GM12875 (cell line): Measurements from ENCODE around the gene CDH4.

Experiments used
- H3K4me3 ChIP-seq: one replicate; pipeline ENCODE4 v1.5.1; 2011; ENCODE audit warnings: low read depth, low read length, control low read depth
- TF ChIP-seq, protein P1 (sequence below): IDR thresholded peaks from 2 replicates; pipeline ENCODE4 v1.5.1; 2011; ENCODE audit warnings: low read depth, mild to moderate bottlenecking, control low read depth, inconsistent platforms, low read length, moderate library complexity, borderline replicate concordance; ENCODE audit not compliant: insufficient read depth

The CDH4 gene

DNA sequence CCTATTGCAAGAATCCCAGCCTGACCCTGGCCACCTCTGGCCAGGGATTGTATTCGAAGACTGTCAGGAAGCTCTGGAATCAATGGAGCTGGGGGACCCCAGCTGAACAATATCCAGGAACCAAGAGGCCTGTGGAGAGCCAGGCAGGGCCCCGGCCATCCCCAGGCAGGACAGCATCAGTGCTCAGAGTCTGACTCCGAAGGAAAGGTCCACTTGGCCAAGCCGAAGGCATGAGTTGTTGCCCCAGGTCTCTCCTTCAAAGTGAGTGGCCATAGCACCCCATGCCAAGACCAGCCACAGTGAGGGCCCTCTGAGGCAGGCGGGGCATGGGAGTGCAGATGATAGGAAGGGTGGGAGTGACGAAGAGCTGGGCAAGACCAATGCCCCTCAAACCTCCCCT, 193.1 kb downstream of the CDH4 start:
- H3K4me3 ChIP-seq = no peak overlapping the region
- TF ChIP-seq, protein P1, sequence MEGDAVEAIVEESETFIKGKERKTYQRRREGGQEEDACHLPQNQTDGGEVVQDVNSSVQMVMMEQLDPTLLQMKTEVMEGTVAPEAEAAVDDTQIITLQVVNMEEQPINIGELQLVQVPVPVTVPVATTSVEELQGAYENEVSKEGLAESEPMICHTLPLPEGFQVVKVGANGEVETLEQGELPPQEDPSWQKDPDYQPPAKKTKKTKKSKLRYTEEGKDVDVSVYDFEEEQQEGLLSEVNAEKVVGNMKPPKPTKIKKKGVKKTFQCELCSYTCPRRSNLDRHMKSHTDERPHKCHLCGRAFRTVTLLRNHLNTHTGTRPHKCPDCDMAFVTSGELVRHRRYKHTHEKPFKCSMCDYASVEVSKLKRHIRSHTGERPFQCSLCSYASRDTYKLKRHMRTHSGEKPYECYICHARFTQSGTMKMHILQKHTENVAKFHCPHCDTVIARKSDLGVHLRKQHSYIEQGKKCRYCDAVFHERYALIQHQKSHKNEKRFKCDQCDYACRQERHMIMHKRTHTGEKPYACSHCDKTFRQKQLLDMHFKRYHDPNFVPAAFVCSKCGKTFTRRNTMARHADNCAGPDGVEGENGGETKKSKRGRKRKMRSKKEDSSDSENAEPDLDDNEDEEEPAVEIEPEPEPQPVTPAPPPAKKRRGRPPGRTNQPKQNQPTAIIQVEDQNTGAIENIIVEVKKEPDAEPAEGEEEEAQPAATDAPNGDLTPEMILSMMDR = no peak

DNA sequence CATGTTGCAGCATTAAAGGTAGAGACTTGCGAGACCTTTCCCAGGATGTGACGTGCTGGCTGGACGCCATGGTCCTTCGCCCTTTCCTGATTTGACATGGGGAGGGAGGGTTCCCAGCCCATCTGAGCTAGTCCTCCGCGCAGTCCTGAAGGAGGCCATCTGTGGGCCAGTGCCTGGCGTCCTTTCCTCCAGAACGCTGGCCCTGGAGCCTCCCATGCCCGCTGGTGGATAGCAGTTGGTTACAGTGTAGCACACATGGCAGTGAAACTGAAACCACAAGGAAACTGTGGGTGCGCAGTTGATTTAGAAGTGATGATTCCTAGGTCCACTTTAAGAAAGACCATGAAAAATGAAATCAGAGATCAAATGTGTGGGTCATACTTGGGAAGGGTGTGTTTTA, 193.7 kb downstream of the CDH4 start:
- TF ChIP-seq, protein P1 = no peak
- no peak overlapping the region for H3K4me3 ChIP-seq

DNA sequence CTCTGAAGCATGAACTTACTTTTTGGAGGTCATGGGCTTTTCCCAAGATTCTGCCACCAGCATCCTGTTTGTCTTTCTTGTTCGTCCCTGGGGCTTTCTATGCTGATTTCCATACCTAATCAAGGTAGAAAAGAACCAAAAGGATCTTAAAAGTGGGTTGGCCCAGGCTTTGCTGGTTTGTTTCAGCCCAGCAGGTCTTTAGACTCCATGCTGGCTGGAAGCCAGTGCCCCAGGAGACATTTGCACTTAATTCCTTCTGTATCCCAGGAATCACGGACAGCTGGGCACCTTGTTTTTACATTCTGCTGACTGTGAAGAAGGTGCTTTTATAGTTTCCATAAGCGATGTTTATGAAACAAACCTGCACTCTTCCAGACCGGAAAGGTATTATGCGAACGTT, 195.9 kb downstream of the CDH4 start:
- H3K4me3 ChIP-seq = no peak overlapping the region

DNA sequence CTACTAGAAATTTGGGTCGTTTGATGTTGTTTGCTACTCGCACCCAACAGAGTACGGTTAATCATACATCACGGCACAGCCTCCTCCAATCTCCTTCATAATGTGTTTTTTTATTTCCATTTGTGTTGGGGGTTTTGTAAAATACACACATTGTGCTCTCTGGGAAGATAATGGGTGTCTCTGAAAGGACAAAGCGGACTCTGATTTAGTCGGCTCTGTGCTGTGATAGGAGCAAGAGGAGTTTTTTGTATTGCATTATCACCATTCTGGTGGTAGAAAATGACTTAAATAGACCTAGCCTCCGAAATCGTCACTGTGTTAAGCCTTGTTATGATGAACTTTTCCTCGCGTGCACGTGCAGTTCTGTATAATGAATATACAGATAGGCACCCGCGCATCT, 196.3 kb downstream of the CDH4 start:
- TF ChIP-seq, protein P1 = no peak
- H3K4me3 ChIP-seq = no peak overlapping the region

More for the DNA sequence above, 195.9 kb downstream of the CDH4 start:
- TF ChIP-seq, protein P1 = no peak

DNA sequence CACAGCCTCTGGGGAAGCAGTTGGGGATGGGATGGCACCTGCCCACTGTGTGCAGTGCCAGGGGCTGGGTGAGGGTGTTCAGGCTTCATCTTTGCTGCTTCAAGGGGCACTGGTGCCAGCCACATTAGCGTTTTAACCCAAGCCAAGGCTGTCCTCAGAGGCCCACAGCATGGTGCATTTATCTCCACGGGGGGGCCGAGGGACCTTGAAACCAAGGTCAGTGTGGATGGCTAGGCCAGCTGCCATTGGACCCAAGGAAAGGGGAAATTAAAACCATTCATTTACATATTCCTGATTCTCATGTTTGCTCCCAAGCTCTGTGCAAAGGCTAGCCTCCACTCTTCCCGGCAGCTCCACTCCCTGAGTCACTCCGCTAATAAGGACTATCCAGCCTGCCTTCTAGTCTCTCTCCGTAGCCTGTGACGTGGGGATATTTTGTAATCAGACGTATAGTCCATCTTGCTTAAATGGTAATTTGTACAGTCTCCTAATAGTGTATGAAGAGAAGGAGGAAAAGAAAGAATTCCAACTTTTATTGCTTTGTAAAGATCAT, 197.1 kb downstream of the CDH4 start:
- TF ChIP-seq, protein P1 = no peak
- no peak overlapping the region for H3K4me3 ChIP-seq

DNA sequence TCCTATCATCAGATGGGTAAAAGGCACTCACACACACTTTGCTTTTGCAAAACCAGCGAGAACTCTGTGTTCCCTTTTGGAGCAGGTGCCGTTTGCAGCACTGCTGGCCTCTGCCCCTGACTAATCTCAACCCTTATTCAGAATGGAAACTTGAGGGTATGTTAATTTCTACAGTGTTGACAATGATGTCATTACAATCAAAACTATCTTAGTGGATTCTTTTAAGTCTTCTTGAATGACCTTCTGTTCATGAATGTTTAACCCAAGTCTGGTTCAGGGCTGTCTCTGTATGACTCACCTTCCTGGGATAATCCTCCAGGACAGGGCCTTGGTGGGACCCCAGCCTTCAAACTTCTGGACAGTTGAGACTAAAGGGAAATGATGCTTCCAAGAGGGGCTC, 197.9 kb downstream of the CDH4 start:
- TF ChIP-seq, protein P1 = no peak
- H3K4me3 ChIP-seq = no peak overlapping the region

DNA sequence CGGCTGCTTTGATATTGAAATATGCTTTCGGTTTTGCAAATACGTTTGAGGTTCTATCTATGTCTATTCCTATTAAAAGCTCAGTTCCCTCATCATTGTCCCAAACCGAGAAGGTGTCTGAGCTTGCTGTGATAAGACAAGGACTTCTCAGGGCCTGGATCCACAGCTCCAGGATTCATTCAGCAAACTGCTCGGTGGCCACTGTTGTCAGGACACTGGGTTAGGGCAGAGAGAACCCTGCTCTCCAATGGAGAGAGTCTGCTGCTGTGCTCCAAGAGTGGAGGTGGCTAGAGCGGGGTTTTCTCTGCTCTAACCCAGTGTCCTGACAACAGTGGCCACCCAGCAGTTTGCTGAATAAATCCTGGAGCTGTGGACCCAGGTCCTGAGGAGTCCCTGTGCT, 198.5 kb downstream of the CDH4 start:
- H3K4me3 ChIP-seq = no peak overlapping the region
- TF ChIP-seq, protein P1 = no peak
